PFSK-1 (cell line): ENCODE measurements around the gene ADGRB2.

Source experiments
- POLR2AphosphoS5 ChIP-seq: IDR thresholded peaks from 2 replicates; pipeline ENCODE4 v1.6.1; 2012; ENCODE audit warnings: low read depth, mild to moderate bottlenecking, control low read depth, low read length, moderate library complexity
- SIN3A ChIP-seq: IDR thresholded peaks from 2 replicates; pipeline ENCODE4 v1.6.1; 2012; ENCODE audit warnings: mild to moderate bottlenecking, low read length, moderate library complexity, borderline replicate concordance; ENCODE audit not compliant: insufficient read depth

DNA sequence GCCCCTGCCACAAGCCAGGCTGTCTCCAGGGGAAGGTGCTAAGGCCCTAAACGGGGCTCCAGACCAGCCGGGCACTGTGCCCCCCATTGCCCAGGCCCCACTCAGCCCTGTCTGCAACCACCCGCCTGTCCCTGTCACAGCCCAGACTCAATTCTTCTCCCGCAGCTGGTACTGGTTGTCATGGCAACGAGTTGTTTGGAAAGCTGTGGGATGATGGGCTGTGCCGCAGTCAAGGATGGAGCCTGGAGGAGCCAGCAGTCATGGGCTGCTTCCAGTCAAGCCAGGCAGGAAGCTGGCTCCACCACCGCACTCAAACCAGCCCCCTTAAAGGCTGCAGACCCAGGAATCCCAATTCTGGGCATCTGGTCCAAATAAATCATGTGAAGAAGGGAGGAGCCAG is 47.5 kb upstream of the ADGRB2 start:
- TF ChIP-seq SIN3A (no peak), POLR2AphosphoS5 (no peak)
